GM10248 (cell line): ENCODE data around the gene FKBP2.

ENCODE experiments used
- CTCF ChIA-PET: fragments of 300-600 bp; sonication (Branson Sonifier 250); formaldehyde crosslinking; extraction: SDS; loops from one replicate; lab custom pipeline; 2021; ENCODE audit warnings: antibody characterized with exemption; lab: Yijun Ruan, JAX
- POLR2A ChIA-PET: fragments of 350-650 bp; sonication (Branson Sonifier 250); formaldehyde crosslinking; extraction: SDS; loops from one replicate; lab custom pipeline; 2020; ENCODE audit warnings: antibody characterized with exemption; lab: Yijun Ruan, JAX
- DNase-seq: peaks from one replicate; pipeline ENCODE4 v3.0.0; 2012; ENCODE audit errors: extremely low spot score
- CTCF ChIP-seq: IDR thresholded peaks from 2 replicates; pipeline ENCODE4 v1.5.1; 2012; ENCODE audit warnings: mild to moderate bottlenecking, low read depth; ENCODE audit errors: extremely low read depth, missing control alignments, control extremely low read depth

Gene FKBP2

GRCh38 chr11:64292460-64293254, 51.8 kb downstream of the FKBP2 start:
- TF ChIP-seq CTCF, result no peak
- ChIA-PET CTCF (interaction anchor here (14.3 kb wide), 1 partner anchor 10 kb away, joined by 186 read pairs; the partner anchor contains the start of genes CATSPERZ and ESRRA), POLR2A (no interaction called here)
- no peak for DNase-seq
